ENCODE measurements around the gene CNIH4. TPM values are rescaled to one million over a fixed set of nuclear protein-coding genes. Genes with fewer than 3 reads are reported as not detected.

CNIH4 gene
- total and polyA plus RNA-seq, 4 donors: 11.9 to 40.2 (median 29.2) TPM

DNA sequence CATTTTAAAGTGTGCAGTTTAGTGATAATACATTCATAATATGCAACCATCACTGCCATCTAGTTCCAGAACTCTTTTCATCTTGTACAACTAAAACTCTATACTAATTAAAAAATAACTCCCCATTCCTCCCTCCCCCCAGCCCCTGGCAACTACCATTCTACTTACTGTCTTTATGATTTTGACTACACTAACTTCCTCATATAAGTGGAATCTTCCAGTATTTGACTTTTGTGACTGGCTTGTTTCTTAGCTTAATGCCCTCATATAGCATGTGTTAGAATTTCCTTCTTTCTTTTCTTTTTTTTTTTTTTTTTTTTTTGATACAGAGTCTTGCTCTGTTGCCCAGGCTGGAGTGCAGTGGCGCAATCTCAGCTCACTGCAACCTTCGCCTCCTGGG is 25.4 kb upstream of the CNIH4 start:
- no peaks in the 10 kb centered on the region for H3K36me3 ChIP-seq (ENCODE audit: control insufficient read depth in 4 of 4, insufficient read depth in 3 of 4, low read depth in 1 of 4, low read length in 3 of 4)
- TF ChIP-seq RAD21 (IDR thresholded peaks at IDR 0.05): no peak
- no peak for TF ChIP-seq JUND (IDR thresholded peaks at IDR 0.05)
- no peak for TF ChIP-seq TAF1 (conservative IDR thresholded peaks at IDR 0.05)
- TF ChIP-seq FOXA2 (IDR thresholded peaks at IDR 0.05): no peak
- TF ChIP-seq REST (IDR thresholded peaks at IDR 0.05): no peak
- no peak for TF ChIP-seq RXRA (IDR thresholded peaks at IDR 0.05)
- 96% methylated on average over 2 of the region's 2 CpGs for WGBS
- no peak for DNase-seq (ENCODE audit: low spot score)
- H3K27ac ChIP-seq (ENCODE audit: low read depth in 1 of 2, low read length in 2 of 2): no peak overlapping the region
- H3K27me3 ChIP-seq (ENCODE audit: control insufficient read depth in 4 of 4, insufficient read depth in 4 of 4, low read length in 3 of 4): no peaks in the 10 kb centered on the region
- no peak overlapping the region for H3K4me3 ChIP-seq (ENCODE audit: low read depth in 1 of 3, low read length in 3 of 3)
- peaks cover 6 to 32% (median 25%) of the 10 kb centered on the region in 4 donors for H3K4me1 ChIP-seq (ENCODE audit: control insufficient read depth in 4 of 4, insufficient read depth in 4 of 4, low read length in 3 of 4)
- no peaks in the 10 kb centered on the region for H3K9me3 ChIP-seq (ENCODE audit: control insufficient read depth in 4 of 4, low read length in 3 of 4)
- H3K9ac ChIP-seq (ENCODE audit: low read depth in 1 of 2, low read length in 2 of 2): no peak overlapping the region

DNA sequence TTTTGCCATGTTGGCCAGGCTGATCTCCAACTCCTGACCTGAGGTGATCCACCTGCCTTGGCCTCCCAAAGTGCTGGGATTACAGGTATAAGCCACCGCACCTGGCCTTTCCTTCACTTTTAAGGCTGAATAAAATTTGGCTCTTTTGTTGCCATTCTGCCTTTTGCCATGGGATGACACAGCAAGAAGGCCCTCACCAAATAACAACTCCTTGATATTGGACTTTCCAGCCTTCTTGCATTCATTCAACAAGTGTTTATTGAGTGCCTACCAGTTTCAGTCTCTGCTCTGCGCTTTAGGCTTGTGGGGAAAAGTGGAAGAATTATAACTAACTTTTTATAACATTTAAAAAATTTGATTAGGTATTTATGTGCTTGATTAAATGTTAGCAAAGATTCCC is 24.9 kb upstream of the CNIH4 start:
- Histone ChIP-seq H3K4me1 (ENCODE audit: control insufficient read depth in 4 of 4, insufficient read depth in 4 of 4, low read length in 3 of 4) (peaks cover 6 to 29% (median 25%) of the 10 kb centered on the region in 4 donors), H3K27ac (ENCODE audit: low read depth in 1 of 2, low read length in 2 of 2) (no peak overlapping the region), H3K9ac (ENCODE audit: low read depth in 1 of 2, low read length in 2 of 2) (no peak overlapping the region), H3K4me3 (ENCODE audit: low read depth in 1 of 3, low read length in 3 of 3) (no peak overlapping the region), H3K27me3 (ENCODE audit: control insufficient read depth in 4 of 4, insufficient read depth in 4 of 4, low read length in 3 of 4) (no peaks in the 10 kb centered on the region), H3K36me3 (ENCODE audit: control insufficient read depth in 4 of 4, insufficient read depth in 3 of 4, low read depth in 1 of 4, low read length in 3 of 4) (no peaks in the 10 kb centered on the region), H3K9me3 (ENCODE audit: control insufficient read depth in 4 of 4, low read length in 3 of 4) (no peaks in the 10 kb centered on the region)
- 100% methylated on average over 2 of the region's 2 CpGs for WGBS
- no peak for DNase-seq (ENCODE audit: low spot score)
- no peak for TF ChIP-seq TAF1 (conservative IDR thresholded peaks at IDR 0.05)
- no peak for TF ChIP-seq CTCF (IDR thresholded peaks at IDR 0.05; ENCODE audit: low read depth, low read length, missing input control)
- no peak for TF ChIP-seq HNF4A (conservative IDR thresholded peaks at IDR 0.05)
- TF ChIP-seq HNF4G (IDR thresholded peaks at IDR 0.05): no peak
- TF ChIP-seq YY1 (IDR thresholded peaks at IDR 0.05): no peak
- TF ChIP-seq FOXA1 (IDR thresholded peaks at IDR 0.05): no peak
- TF ChIP-seq NR2F2 (IDR thresholded peaks at IDR 0.05): no peak
- no peak for TF ChIP-seq ATF3 (IDR thresholded peaks at IDR 0.05)
- no peak for TF ChIP-seq SP1 (IDR thresholded peaks at IDR 0.05)
- TF ChIP-seq RAD21 (IDR thresholded peaks at IDR 0.05): no peak
- no peak for TF ChIP-seq ZBTB33 (IDR thresholded peaks at IDR 0.05)
- TF ChIP-seq REST (IDR thresholded peaks at IDR 0.05): no peak
- TF ChIP-seq, protein P1, sequence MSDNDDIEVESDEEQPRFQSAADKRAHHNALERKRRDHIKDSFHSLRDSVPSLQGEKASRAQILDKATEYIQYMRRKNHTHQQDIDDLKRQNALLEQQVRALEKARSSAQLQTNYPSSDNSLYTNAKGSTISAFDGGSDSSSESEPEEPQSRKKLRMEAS (IDR thresholded peaks at IDR 0.05): no peak
- no peak for TF ChIP-seq EGR1 (IDR thresholded peaks at IDR 0.05; ENCODE audit: low read depth in 2 of 2)
- no peak for TF ChIP-seq FOXA2 (IDR thresholded peaks at IDR 0.05)
- TF ChIP-seq RXRA (IDR thresholded peaks at IDR 0.05): no peak
- no peak for TF ChIP-seq JUND (IDR thresholded peaks at IDR 0.05)
- TF ChIP-seq GABPA (IDR thresholded peaks at IDR 0.05 in 1 of 2, conservative IDR thresholded peaks at IDR 0.05 in 1 of 2): no peak
